ENCODE data around the gene AGAP1. TPM values are rescaled to one million over a fixed set of nuclear protein-coding genes. Genes with fewer than 3 reads are reported as not detected.
A peak's percentile ranks its signal among the peaks of the same experiment; 100 is the strongest.

The AGAP1 gene
- total RNA-seq, 1 experiment from 2014 or later = 25.8 TPM

DNA sequence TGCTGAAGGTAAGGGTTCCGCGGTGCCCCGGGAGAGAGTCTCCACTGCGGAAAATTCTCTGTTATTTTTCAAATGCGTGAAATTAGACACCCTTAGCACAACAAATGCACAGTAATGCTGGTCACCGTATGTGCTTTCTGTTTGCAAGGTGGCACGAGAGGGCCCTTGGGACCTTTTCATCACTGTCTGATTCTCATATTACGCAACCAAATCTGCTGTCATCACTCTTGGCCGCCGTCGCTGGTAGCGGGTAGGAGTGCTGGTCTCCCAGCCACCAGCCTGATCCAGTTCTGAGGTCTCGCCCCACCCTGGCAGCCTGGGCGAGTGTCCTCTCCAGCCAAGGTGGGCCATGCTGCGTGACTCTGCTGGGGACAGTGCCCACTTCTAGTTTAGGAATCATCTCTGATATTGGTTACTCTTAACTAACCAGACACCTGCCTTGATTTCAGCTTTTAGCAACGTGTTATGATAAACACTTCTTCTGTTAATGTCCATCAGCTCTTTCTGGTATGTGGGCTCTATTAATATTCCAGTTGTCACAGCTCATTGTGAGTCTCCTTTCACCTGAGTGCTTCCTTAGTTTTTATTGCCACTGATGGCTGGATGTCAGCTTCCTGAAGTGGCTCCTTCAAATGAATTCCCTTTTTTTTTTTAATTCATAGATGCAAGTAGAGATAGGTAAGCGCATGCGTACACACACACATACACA, 474.9 kb downstream of the AGAP1 start:
- H3K14ac ChIP-seq (ENCODE audit: insufficient read depth, low read length) = no peak overlapping the region
- Mint-ChIP-seq H3K4me1 (peaks cover 7 to 10% of the 10 kb centered on the region in 2 experiments), H3K27me3 (ENCODE audit: low read depth) (peaks cover 2% of the 10 kb centered on the region; the same call in 1 of the 2 replicates), H3K9me3 (no peaks in the 10 kb centered on the region), H3K4me3 (no peak overlapping the region), H3K36me3 (ENCODE audit: insufficient read depth in 1 of 3, low read depth in 3 of 3) (peaks cover 7 to 18% (median 11%) of the 10 kb centered on the region in 3 experiments; a peak in 5 of 7 replicates), H3K27ac (peak overlapping the region in 1 of 3 experiments; percentile 50; a peak in 1 of 7 replicates)
- no peak overlapping the region for H2AK5ac ChIP-seq (ENCODE audit: insufficient read length, low read length)
- no peak overlapping the region for H3K23ac ChIP-seq (ENCODE audit: insufficient read length, low read depth, low read length)
- H3K79me1 ChIP-seq (ENCODE audit: insufficient read depth, low read depth, low read length, poor library complexity, severe bottlenecking) = no peaks in the 10 kb centered on the region
- H4K91ac ChIP-seq (ENCODE audit: insufficient read length, low read depth, low read length) = no peak overlapping the region
- H4K8ac ChIP-seq (replicated peaks; ENCODE audit: insufficient read length, low read depth, low read length) = no peak overlapping the region
- no peak overlapping the region for H3T11ph ChIP-seq (ENCODE audit: low read length)
- no peaks in the 10 kb centered on the region for H3K27me3 ChIP-seq (ENCODE audit: insufficient read depth, low read length)
- H4K20me1 ChIP-seq (ENCODE audit: control insufficient read depth, insufficient read depth, insufficient read length) = no peaks in the 10 kb centered on the region
- no peak overlapping the region for H3K18ac ChIP-seq (ENCODE audit: insufficient read length, low read depth, low read length)
- no peaks in the 10 kb centered on the region for H3K9me3 ChIP-seq (ENCODE audit: control insufficient read depth, low read depth, low read length)
- H3K23me2 ChIP-seq (ENCODE audit: insufficient read length, low read depth, low read length, poor library complexity, severe bottlenecking) = no peaks in the 10 kb centered on the region
- H2AFZ ChIP-seq (ENCODE audit: low read length) = no peak overlapping the region
- WGBS (ENCODE audit: extremely low coverage, insufficient read length, low lambda C conversion rate) = no CpG with 5 or more reads among the region's 18 CpGs
- no peak overlapping the region for H2BK120ac ChIP-seq (ENCODE audit: low read depth, low read length, poor library complexity, severe bottlenecking)
- H3K4me2 ChIP-seq (ENCODE audit: insufficient read depth, insufficient read length, low read length) = no peak overlapping the region
- no peak overlapping the region for H3K9ac ChIP-seq (ENCODE audit: extremely low read depth, insufficient read length, low read length)
- no peak overlapping the region for H4K5ac ChIP-seq (ENCODE audit: insufficient read length, low read depth, low read length)
- no peaks in the 10 kb centered on the region for H3K79me2 ChIP-seq (ENCODE audit: insufficient read depth, low read length)
- H3K4ac ChIP-seq (ENCODE audit: low read depth, low read length) = no peak overlapping the region
- no peak overlapping the region for H2BK12ac ChIP-seq (ENCODE audit: insufficient read length, low read depth, low read length)
- H3K27ac ChIP-seq (ENCODE audit: insufficient read length, low read depth, low read length) = no peak overlapping the region
- no peak overlapping the region for H2BK15ac ChIP-seq (ENCODE audit: low read depth, low read length)
- DNase-seq = peak; percentile 19
- H2BK5ac ChIP-seq (ENCODE audit: insufficient read length, low read length) = no peak overlapping the region
- no peak overlapping the region for H2BK20ac ChIP-seq (ENCODE audit: low read depth, low read length, poor library complexity, severe bottlenecking)
- no peaks in the 10 kb centered on the region; the same call in 1 of the 2 replicates for H3K4me1 ChIP-seq (ENCODE audit: insufficient read depth, low read length)
- no peak overlapping the region for H3K56ac ChIP-seq (ENCODE audit: insufficient read length, low read depth, low read length)
- TF ChIP-seq, protein P1, sequence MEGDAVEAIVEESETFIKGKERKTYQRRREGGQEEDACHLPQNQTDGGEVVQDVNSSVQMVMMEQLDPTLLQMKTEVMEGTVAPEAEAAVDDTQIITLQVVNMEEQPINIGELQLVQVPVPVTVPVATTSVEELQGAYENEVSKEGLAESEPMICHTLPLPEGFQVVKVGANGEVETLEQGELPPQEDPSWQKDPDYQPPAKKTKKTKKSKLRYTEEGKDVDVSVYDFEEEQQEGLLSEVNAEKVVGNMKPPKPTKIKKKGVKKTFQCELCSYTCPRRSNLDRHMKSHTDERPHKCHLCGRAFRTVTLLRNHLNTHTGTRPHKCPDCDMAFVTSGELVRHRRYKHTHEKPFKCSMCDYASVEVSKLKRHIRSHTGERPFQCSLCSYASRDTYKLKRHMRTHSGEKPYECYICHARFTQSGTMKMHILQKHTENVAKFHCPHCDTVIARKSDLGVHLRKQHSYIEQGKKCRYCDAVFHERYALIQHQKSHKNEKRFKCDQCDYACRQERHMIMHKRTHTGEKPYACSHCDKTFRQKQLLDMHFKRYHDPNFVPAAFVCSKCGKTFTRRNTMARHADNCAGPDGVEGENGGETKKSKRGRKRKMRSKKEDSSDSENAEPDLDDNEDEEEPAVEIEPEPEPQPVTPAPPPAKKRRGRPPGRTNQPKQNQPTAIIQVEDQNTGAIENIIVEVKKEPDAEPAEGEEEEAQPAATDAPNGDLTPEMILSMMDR (conservative IDR thresholded peaks at IDR 0.05) = no peak

Measured in H9 (cell line).